BLaER1 treated with 17β-estradiol and CSF1 and Interleukin-3, amounts not matched to agents 10 nM and 100 nM (cell line): ENCODE measurements around the gene VEPH1.
A peak's percentile ranks its signal among the peaks of the same experiment; 100 is the strongest.

Source experiments
- H3K27ac ChIP-seq, 11 experiments: shearing (Covaris generic); formaldehyde crosslinking; 2 replicates each; pipeline ENCODE4 v1.8.1; 2022
- H3K27me3 ChIP-seq, 11 experiments: shearing (Covaris generic); formaldehyde crosslinking; 2 replicates each; pipeline ENCODE4 v1.8.1; 2022
- H3K36me3 ChIP-seq, 11 experiments: shearing (Covaris generic); formaldehyde crosslinking; 2 replicates each; pipeline ENCODE4 v1.8.1; 2022
- H3K4me1 ChIP-seq, 10 experiments: shearing (Covaris generic); formaldehyde crosslinking; 2 replicates each; pipeline ENCODE4 v1.8.1; 2022
- H3K4me2 ChIP-seq, 11 experiments: shearing (Covaris generic); formaldehyde crosslinking; 2 replicates each; pipeline ENCODE4 v1.8.1; 2022
- H3K4me3 ChIP-seq, 10 experiments: shearing (Covaris generic); formaldehyde crosslinking; 2 replicates each; pipeline ENCODE4 v1.8.1; 2022
- H3K9ac ChIP-seq, 11 experiments: shearing (Covaris generic); formaldehyde crosslinking; 2 replicates each; pipeline ENCODE4 v1.8.1; 2022
- H3K9me3 ChIP-seq, 11 experiments: shearing (Covaris generic); formaldehyde crosslinking; replicated peaks in 1 of 11; 2 replicates each; pipeline ENCODE4 v1.8.1; 2022
- H4K20me1 ChIP-seq, 11 experiments: shearing (Covaris generic); formaldehyde crosslinking; 2 replicates each; pipeline ENCODE4 v1.8.1; 2022
- Cebpa-rat ChIP-seq, 11 experiments: shearing (Covaris generic); IDR thresholded peaks; 2 replicates each; pipeline ENCODE4 v1.8.1; 2022

VEPH1 gene

DNA sequence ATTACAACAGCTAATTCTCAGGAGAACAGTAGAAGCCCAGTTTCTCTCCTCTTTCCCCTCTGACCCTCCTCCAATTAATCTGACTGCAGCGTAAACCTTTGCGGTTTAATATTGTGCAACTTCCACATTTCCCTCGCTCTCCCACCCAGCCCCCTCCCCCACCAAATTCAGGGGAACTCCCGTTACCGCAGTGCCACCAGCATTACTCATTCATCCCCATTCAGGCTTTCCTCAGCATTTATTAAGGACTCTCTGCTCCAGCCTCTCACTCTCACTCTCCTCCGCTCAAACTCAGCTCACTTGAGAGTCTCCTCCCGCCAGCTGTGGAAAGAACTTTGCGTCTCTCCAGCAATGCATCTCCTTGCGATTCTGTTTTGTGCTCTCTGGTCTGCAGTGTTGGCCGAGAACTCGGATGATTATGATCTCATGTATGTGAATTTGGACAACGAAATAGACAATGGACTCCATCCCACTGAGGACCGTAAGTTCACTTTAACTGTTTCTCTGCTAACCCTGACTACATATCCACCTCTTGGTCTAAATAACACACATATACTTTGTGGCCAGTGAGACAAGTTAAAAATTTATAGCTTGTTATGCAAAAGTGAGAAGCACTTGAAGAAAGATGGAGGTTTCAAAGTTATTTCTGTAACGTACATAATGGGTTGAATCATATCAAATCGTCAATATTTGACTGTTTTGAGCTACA, 66.5 kb downstream of the VEPH1 start, which contains the start of gene PTX3:
Gene PTX3 (plus strand): TSS at position 268 of the 709 bp plus-strand sequence. CDS start 84 bp downstream, at position 352.
- Histone ChIP-seq H3K9me3 (peaks cover 15 to 65% (median 20%) of the 10 kb centered on the region in 11 experiments), H3K9ac (peak within 1 kb of the TSS in 5 of 11 experiments; percentile 28 to 83 (median 76); a peak in 9 of 22 replicates), H3K27ac (peak within 1 kb of the TSS in 8 of 11 experiments; percentile 33 to 87 (median 66); a peak in 17 of 22 replicates), H3K4me3 (peak within 1 kb of the TSS in 5 of 10 experiments; percentile 32 to 85 (median 65); a peak in 9 of 20 replicates), H4K20me1 (peaks cover 0 to 38% (median 0%) of the 10 kb centered on the region in 11 experiments; a peak in 4 of 22 replicates), H3K4me1 (peaks cover 0 to 92% (median 6%) of the 10 kb centered on the region in 10 experiments; a peak in 9 of 20 replicates), H3K27me3 (no peaks in the 10 kb centered on the region), H3K4me2 (peak within 1 kb of the TSS in 7 of 11 experiments; percentile 28 to 90 (median 56); a peak in 12 of 22 replicates), H3K36me3 (peaks cover 0 to 50% (median 11%) of the 10 kb centered on the region in 11 experiments; a peak in 11 of 22 replicates)
- peak in 7 of 11 experiments; percentile 25 to 77 (median 52); a peak in 9 of 22 replicates for TF ChIP-seq Cebpa-rat (IDR thresholded peaks at IDR 0.05)

DNA sequence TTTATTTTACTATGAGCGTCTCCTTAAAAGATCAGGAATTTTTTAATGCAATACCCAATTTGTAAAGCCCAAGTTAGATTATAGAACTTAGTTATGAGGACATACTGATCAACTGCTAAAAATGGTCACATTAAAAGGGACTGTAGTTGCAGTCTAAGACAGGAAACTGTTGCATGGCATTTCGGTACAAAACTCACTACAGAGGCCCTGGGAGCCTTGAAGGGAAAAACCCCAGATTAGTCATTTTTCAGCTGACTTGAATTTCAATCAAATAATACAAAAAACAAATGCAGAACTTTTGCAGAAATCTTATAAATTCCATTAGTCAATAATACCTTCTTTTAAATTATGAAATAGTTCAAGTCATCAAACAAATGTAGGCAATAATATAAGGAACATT, 73.5 kb downstream of the VEPH1 start:
- peaks cover 0 to 6% (median 0%) of the 10 kb centered on the region in 11 experiments; a peak in 1 of 22 replicates for H3K36me3 ChIP-seq
- no peaks in the 10 kb centered on the region for H4K20me1 ChIP-seq
- H3K9ac ChIP-seq, result peak overlapping the region in 3 of 11 experiments; percentile 32 to 59 (median 55); a peak in 3 of 22 replicates
- peaks cover 3 to 30% (median 14%) of the 10 kb centered on the region in 11 experiments; a peak in 17 of 22 replicates for H3K9me3 ChIP-seq
- H3K27me3 ChIP-seq, result no peaks in the 10 kb centered on the region
- H3K27ac ChIP-seq, result peak overlapping the region in 4 of 11 experiments; percentile 65 to 86 (median 75); a peak in 8 of 22 replicates
- H3K4me3 ChIP-seq, result no peak overlapping the region
- TF ChIP-seq Cebpa-rat (IDR thresholded peaks at IDR 0.05), result peak in 1 of 11 experiments; percentile 33; a peak in 1 of 22 replicates
- H3K4me1 ChIP-seq, result peaks cover 0 to 92% (median 0%) of the 10 kb centered on the region in 10 experiments; a peak in 7 of 20 replicates
- peak overlapping the region in 4 of 11 experiments; percentile 11 to 82 (median 67); a peak in 6 of 22 replicates for H3K4me2 ChIP-seq

DNA sequence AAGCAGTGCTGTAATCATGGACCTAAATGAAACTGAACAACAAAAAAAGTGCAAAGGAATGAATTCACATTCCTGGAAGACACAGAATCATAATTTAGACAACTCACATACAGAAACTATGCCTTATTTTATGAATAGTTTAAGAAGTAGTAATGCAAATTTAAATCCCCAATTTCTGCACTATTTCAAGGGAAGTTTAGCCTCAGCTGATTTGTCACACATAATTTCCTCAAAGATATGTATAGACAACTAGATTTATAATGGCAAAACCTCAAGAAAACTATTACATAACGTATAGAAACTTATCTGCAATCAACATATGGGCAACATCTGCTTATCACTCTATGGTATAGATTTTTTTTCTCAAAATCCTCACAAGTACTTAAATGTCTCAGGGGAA, 74.4 kb downstream of the VEPH1 start:
- no peak overlapping the region for H3K4me3 ChIP-seq
- H3K9me3 ChIP-seq, result peaks cover 3 to 32% (median 14%) of the 10 kb centered on the region in 11 experiments; a peak in 17 of 22 replicates
- peak overlapping the region in 4 of 11 experiments; percentile 21 to 82 (median 67); a peak in 6 of 22 replicates for H3K4me2 ChIP-seq
- no peaks in the 10 kb centered on the region for H4K20me1 ChIP-seq
- H3K9ac ChIP-seq, result peak overlapping the region in 3 of 11 experiments; percentile 32 to 59 (median 55); a peak in 3 of 22 replicates
- TF ChIP-seq Cebpa-rat (IDR thresholded peaks at IDR 0.05), result no peak
- H3K4me1 ChIP-seq, result peaks cover 0 to 84% (median 0%) of the 10 kb centered on the region in 10 experiments; a peak in 7 of 20 replicates
- H3K27me3 ChIP-seq, result no peaks in the 10 kb centered on the region
- H3K27ac ChIP-seq, result peak overlapping the region in 4 of 11 experiments; percentile 65 to 86 (median 75); a peak in 8 of 22 replicates
- H3K36me3 ChIP-seq, result peaks cover 0 to 6% (median 0%) of the 10 kb centered on the region in 11 experiments; a peak in 1 of 22 replicates

DNA sequence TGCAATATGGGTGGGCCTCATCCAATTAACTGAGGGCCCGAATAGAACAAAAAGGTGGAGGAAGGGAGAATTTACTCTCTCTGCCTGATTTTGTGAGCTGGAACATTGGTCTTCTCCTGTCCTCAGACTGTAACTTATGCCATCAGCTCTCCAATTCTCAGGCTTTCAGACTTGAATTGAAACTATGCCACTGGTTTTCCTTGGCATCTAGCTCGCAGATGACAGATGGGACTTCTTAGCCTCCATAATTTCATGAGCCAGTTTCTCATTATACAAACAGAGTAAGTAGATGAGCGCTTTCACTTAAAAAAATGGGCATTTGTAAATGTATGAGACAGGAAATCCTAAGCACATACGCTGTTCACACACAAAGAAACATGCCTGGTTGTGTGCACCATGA, 75.3 kb downstream of the VEPH1 start:
- Histone ChIP-seq H3K9me3 (peaks cover 3 to 36% (median 14%) of the 10 kb centered on the region in 11 experiments; a peak in 17 of 22 replicates), H3K9ac (peak overlapping the region in 1 of 11 experiments; percentile 46; a peak in 3 of 22 replicates), H3K36me3 (peaks cover 0 to 6% (median 0%) of the 10 kb centered on the region in 11 experiments; a peak in 1 of 22 replicates), H3K27me3 (no peaks in the 10 kb centered on the region), H3K4me1 (peaks cover 0 to 74% (median 0%) of the 10 kb centered on the region in 10 experiments; a peak in 7 of 20 replicates), H3K4me2 (peak overlapping the region in 4 of 11 experiments; percentile 21 to 82 (median 67); a peak in 6 of 22 replicates), H4K20me1 (no peaks in the 10 kb centered on the region), H3K4me3 (no peak overlapping the region), H3K27ac (peak overlapping the region in 4 of 11 experiments; percentile 65 to 86 (median 75); a peak in 7 of 22 replicates)
- TF ChIP-seq Cebpa-rat (IDR thresholded peaks at IDR 0.05), result no peak

DNA sequence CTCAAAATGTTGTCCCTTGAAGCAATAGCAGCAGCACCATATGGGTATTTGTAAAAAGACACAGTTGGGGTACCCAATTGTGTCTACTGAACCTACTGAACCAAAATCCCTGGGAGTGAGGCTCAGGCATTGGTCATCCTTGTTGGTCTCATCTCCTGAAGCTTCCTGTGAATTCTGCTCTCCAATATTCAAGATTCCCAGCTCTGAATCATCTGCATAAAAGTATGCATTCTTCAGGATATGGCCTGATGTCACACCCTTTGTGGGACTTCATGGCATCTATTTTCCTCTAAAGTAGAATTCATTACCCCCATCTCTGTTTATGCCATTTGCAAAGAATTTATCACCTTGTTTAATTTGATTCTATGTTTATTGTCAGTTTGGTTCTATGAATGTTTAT, 79.9 kb downstream of the VEPH1 start:
- H3K27me3 ChIP-seq, result no peaks in the 10 kb centered on the region
- H3K4me2 ChIP-seq, result no peak overlapping the region
- H3K9me3 ChIP-seq, result peaks cover 3 to 36% (median 14%) of the 10 kb centered on the region in 11 experiments; a peak in 17 of 22 replicates
- no peak overlapping the region for H3K9ac ChIP-seq
- peaks cover 0 to 6% (median 0%) of the 10 kb centered on the region in 11 experiments; a peak in 1 of 22 replicates for H3K36me3 ChIP-seq
- no peak overlapping the region for H3K27ac ChIP-seq
- H4K20me1 ChIP-seq, result no peaks in the 10 kb centered on the region
- no peak overlapping the region for H3K4me3 ChIP-seq
- TF ChIP-seq Cebpa-rat (IDR thresholded peaks at IDR 0.05), result no peak
- H3K4me1 ChIP-seq, result peaks cover 0 to 43% (median 0%) of the 10 kb centered on the region in 10 experiments; a peak in 6 of 20 replicates

DNA sequence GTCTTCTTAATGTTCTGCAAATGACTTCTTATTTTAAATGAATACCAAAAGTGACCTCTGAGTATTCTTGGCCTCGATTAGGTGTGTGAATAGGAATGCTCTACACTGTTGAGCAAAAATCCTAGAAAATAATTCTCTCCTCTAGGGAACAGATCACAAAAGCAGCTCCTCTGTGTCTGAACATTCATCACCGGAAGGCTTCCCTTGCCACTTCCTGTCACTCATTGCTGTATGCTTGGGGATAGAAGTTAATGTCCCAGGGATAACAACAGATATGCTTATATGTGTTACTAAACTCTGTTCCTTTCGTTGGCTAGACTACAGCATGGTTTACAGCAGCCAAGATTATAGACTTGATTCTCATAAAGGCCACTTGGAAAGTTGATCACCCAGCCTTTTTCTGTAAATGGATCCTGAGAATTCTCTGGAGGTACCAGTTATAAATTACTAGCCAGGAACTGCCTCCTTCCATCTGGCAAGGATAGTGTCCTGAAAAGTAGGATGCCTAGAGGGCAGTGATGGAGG, 82.5 kb downstream of the VEPH1 start:
- Histone ChIP-seq H3K36me3 (peaks cover 0 to 6% (median 0%) of the 10 kb centered on the region in 11 experiments; a peak in 1 of 22 replicates), H3K9me3 (peaks cover 0 to 23% (median 9%) of the 10 kb centered on the region in 11 experiments; a peak in 16 of 22 replicates), H3K27me3 (no peaks in the 10 kb centered on the region), H3K4me1 (peaks cover 0 to 19% (median 0%) of the 10 kb centered on the region in 10 experiments; a peak in 3 of 20 replicates), H4K20me1 (no peaks in the 10 kb centered on the region), H3K4me2 (peak overlapping the region in 1 of 11 experiments; percentile 21; a peak in 2 of 22 replicates), H3K4me3 (no peak overlapping the region), H3K27ac (no peak overlapping the region), H3K9ac (no peak overlapping the region)
- no peak for TF ChIP-seq Cebpa-rat (IDR thresholded peaks at IDR 0.05)

DNA sequence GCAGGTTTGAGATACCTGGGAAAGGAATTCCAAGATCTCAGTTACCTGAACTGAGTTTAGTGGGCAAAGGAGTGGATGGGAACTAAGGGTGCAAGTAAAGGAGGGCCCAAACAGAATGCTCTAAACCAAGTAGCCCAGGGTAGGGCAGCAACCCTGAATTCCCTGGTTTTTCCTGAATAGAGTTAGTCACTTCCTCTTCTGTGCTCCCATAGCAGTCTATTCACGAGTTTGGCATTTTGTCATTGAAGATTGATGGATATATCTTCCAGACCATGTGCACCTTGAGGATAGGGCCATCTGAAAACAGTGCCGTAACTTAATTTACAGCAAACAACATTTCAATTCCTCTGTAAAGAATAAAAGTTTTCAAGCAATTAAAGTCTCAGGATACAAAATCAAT, 85.1 kb downstream of the VEPH1 start:
- Histone ChIP-seq H3K4me2 (peak overlapping the region in 1 of 11 experiments; percentile 17; a peak in 1 of 22 replicates), H3K27ac (no peak overlapping the region)
- TF ChIP-seq Cebpa-rat (IDR thresholded peaks at IDR 0.05), result no peak

DNA sequence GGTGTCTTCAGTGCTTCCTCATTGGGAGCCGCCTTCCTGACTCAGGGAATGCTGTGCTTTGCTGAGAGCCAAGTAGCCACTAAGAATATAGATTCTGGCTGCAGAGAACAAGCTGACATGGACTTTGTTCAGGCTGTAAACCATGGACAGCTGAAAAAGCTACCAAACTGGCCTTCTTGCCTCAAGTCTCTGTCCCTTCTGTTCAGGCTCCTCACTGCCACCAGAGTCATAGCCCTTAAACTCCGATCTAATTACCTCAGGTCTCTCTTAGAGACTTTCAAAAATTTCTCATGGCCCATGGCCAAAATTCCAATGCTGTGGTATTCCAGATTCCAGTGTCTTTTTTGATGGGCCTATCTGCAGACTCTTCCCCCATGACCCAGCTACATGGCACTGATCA, 86.0 kb downstream of the VEPH1 start:
- Histone ChIP-seq H4K20me1 (no peaks in the 10 kb centered on the region), H3K36me3 (no peaks in the 10 kb centered on the region), H3K9ac (no peak overlapping the region), H3K27me3 (no peaks in the 10 kb centered on the region), H3K27ac (no peak overlapping the region), H3K9me3 (no peaks in the 10 kb centered on the region), H3K4me2 (no peak overlapping the region), H3K4me3 (no peak overlapping the region), H3K4me1 (peaks cover 0 to 14% (median 0%) of the 10 kb centered on the region in 10 experiments; a peak in 3 of 20 replicates)
- no peak for TF ChIP-seq Cebpa-rat (IDR thresholded peaks at IDR 0.05)

More for the DNA sequence above, 85.1 kb downstream of the VEPH1 start:
- Histone ChIP-seq H3K4me1 (peaks cover 0 to 14% (median 0%) of the 10 kb centered on the region in 10 experiments; a peak in 3 of 20 replicates), H4K20me1 (no peaks in the 10 kb centered on the region), H3K9me3 (no peaks in the 10 kb centered on the region; a peak in 1 of 22 replicates), H3K27me3 (no peaks in the 10 kb centered on the region), H3K36me3 (no peaks in the 10 kb centered on the region), H3K9ac (no peak overlapping the region), H3K4me3 (no peak overlapping the region)
